B cell (primary cell): Measurements from ENCODE around the gene RGS7. TPM values are rescaled to one million over a fixed set of nuclear protein-coding genes. Genes with fewer than 3 reads are reported as not detected.

ENCODE experiments used
- ATAC-seq: fragments of 200-7000 bp; cut with Tn5 transposase; one replicate; pipeline ENCODE4 v1.10.0; 2021; ENCODE audit warnings: low read depth, mild to moderate bottlenecking, moderate number of reproducible peaks, moderate library complexity
- CTCF ChIA-PET: fragments of 350-600 bp; sonication (Branson Sonifier 250); formaldehyde crosslinking; loops from one replicate; lab custom pipeline; 2021; ENCODE audit warnings: antibody characterized with exemption, inconsistent platforms; lab: Charles Lee
- POLR2A ChIA-PET: fragments of 350-600 bp; sonication (Branson Sonifier 250); formaldehyde crosslinking; loops from one replicate; lab custom pipeline; 2021; ENCODE audit warnings: antibody characterized with exemption; lab: Charles Lee
- DNase-seq: peaks from one replicate; pipeline ENCODE4 v3.0.0; 2013
- H2AFZ ChIP-seq: 2 replicates; pipeline ENCODE4 v1.6.1; 2012; ENCODE audit warnings: mild to moderate bottlenecking, low read depth, low read length; ENCODE audit not compliant: insufficient read depth, poor library complexity, severe bottlenecking
- H3K27ac ChIP-seq, 2 donors: 1 replicate in 1 of 2; 2 replicates in 1 of 2; pipeline ENCODE4 v1.5.1; 2012 to 2013; ENCODE audit warnings: low read length in 2 of 2, mild to moderate bottlenecking in 2 of 2, moderate library complexity in 1 of 2
- H3K27me3 ChIP-seq, 4 experiments: fragments of 200-600 bp in 1 of 4; sonication (generic) in 1 of 4; replicated peaks in 1 of 4; 1 replicate in 2 of 4; 2 replicates in 2 of 4; pipeline versions ENCODE4 v1.6.1 to v1.7.0; 2013 to 2016; ENCODE audit warnings: low read length in 3 of 4, mild to moderate bottlenecking in 2 of 4, mixed read lengths in 1 of 4, moderate library complexity in 1 of 4; ENCODE audit not compliant: insufficient read depth in 4 of 4, control insufficient read depth in 3 of 4; ENCODE audit errors: control extremely low read depth in 1 of 4
- H3K36me3 ChIP-seq, 2 experiments: replicated peaks in 1 of 2; 1 replicate in 1 of 2; 2 replicates in 1 of 2; pipeline versions ENCODE4 v1.6.1 to v1.7.1; 2013; ENCODE audit warnings: low read length in 1 of 2; ENCODE audit not compliant: insufficient read depth in 2 of 2, control insufficient read depth in 1 of 2; ENCODE audit errors: control extremely low read depth in 1 of 2, extremely low read depth in 1 of 2
- H3K4me1 ChIP-seq, 2 donors: fragments of 200-600 bp in 1 of 2; sonication (generic) in 1 of 2; 1 replicate in 1 of 2; 2 replicates in 1 of 2; pipeline versions ENCODE4 v1.5.1 to v1.6.1; 2013 to 2017; ENCODE audit warnings: low read length in 2 of 2; ENCODE audit not compliant: control insufficient read depth in 2 of 2, insufficient read depth in 2 of 2
- H3K4me2 ChIP-seq: replicated peaks from 2 replicates; pipeline ENCODE3; 2012; ENCODE audit warnings: mild to moderate bottlenecking, low read depth, low read length; ENCODE audit not compliant: poor library complexity, severe bottlenecking
- H3K4me3 ChIP-seq, 5 experiments: fragments of 200-600 bp in 1 of 5; sonication (generic) in 1 of 5; 1 replicate in 3 of 5; 2 replicates in 2 of 5; pipeline versions ENCODE4 v1.5.1 to v1.7.0; 2011 to 2016; ENCODE audit warnings: low read length in 4 of 5, mild to moderate bottlenecking in 4 of 5, low read depth in 2 of 5, control low read depth in 1 of 5, moderate library complexity in 1 of 5; ENCODE audit not compliant: insufficient read depth in 1 of 5; ENCODE audit errors: control extremely low read depth in 1 of 5, extremely low read depth in 1 of 5
- H3K79me2 ChIP-seq: fragments of 200-600 bp; sonication (generic); one replicate; pipeline ENCODE4 v1.6.0; 2016; ENCODE audit warnings: low read length; ENCODE audit not compliant: control insufficient read depth, insufficient read depth
- H3K9ac ChIP-seq: fragments of 200-600 bp; sonication (generic); 2 replicates; pipeline ENCODE4 v1.6.1; 2017; ENCODE audit warnings: mild to moderate bottlenecking, low read length, moderate library complexity
- H3K9me3 ChIP-seq, 3 donors: one replicate each; pipeline versions ENCODE4 v1.6.1 to v1.7.1; 2013; ENCODE audit warnings: low read length in 2 of 3; ENCODE audit not compliant: control insufficient read depth in 2 of 3, insufficient read depth in 1 of 3; ENCODE audit errors: control extremely low read depth in 1 of 3
- H4K20me1 ChIP-seq: 2 replicates; pipeline ENCODE4 v1.6.0; 2012; ENCODE audit warnings: mild to moderate bottlenecking, low read length; ENCODE audit not compliant: insufficient read depth, control insufficient read depth, poor library complexity, severe bottlenecking
- H3K27ac Mint-ChIP-seq: one replicate; pipeline ENCODE4 v1.8.0; 2021; ENCODE audit warnings: mixed read lengths
- H3K27me3 Mint-ChIP-seq: one replicate; pipeline ENCODE4 v1.8.0; 2021; ENCODE audit warnings: mixed read lengths
- H3K4me1 Mint-ChIP-seq: one replicate; pipeline ENCODE4 v1.8.0; 2021; ENCODE audit warnings: mixed read lengths
- H3K4me3 Mint-ChIP-seq: one replicate; pipeline ENCODE4 v1.8.0; 2021; ENCODE audit warnings: mixed read lengths
- H3K9me3 Mint-ChIP-seq: one replicate; pipeline ENCODE4 v1.8.0; 2022; ENCODE audit warnings: mixed read lengths; ENCODE audit not compliant: insufficient read depth
- EZH2 ChIP-seq: IDR thresholded peaks from 2 replicates; pipeline ENCODE4 v1.6.1; 2012; ENCODE audit warnings: borderline replicate concordance, low read depth, mild to moderate bottlenecking, moderate library complexity, low read length; ENCODE audit not compliant: insufficient read depth, poor library complexity, severe bottlenecking
- WGBS: methylation state at CpG from one replicate; pipeline ENCODE4 v1.1.5; 2013; ENCODE audit warnings: missing lambda C conversion rate; ENCODE audit not compliant: insufficient coverage; 5-methylcytosine and 5-hydroxymethylcytosine counted together
- intact Hi-C: fragments of 100-400 bp; cut with micrococcal nuclease; formaldehyde crosslinking; loops from one replicate; pipeline ENCODE4 v1.10.0; 2022
- polyA plus RNA-seq: library from polyadenylated mRNA; depleted of rRNA; stranded (reverse); fragments of >200 nt; gene quantifications from 2 replicates; pipeline ENCODE4 v1.2.3, GENCODE V29; 2012
- total RNA-seq, 2 donors: library from RNA; stranded (reverse); fragments of 120-200 nt in 1 of 2; gene quantifications; 1 replicate in 1 of 2; 2 replicates in 1 of 2; pipeline versions ENCODE4 v1.2.3 to v1.2.4, GENCODE V29; 2013 to 2022
- TF ChIP-seq, protein P1 (sequence below): fragments of 200-600 bp; IDR thresholded peaks from one replicate; pipeline ENCODE4 v1.8.0; 2022; ENCODE audit warnings: antibody characterized with exemption, mild to moderate bottlenecking

Gene RGS7
- total and polyA plus RNA-seq, 2 donors (not counting 1 experiment from before 2014, with no cell fraction given) = 0.15 to 1.8 TPM

DNA sequence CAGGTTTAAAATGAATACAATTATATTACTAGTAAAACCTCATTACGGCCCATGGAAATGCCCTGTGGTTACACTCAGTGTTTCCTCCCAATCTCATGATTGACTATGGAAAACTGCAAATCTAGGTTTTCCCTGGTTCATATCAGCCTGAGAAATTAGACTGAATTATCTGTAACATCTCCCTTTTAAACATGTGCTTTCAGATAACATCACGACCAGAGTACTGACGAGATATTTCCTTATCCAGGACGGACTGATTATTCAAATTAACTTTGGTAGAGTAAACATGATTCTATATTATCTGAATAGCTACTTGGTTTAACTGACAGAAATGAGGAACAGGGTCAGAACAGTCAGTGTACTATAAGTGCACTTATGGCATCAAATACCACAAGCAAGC is 82.3 kb downstream of the RGS7 start:
- Histone ChIP-seq H2AFZ (no peak overlapping the region), H3K4me3 (no peak overlapping the region), H3K4me2 (no peak overlapping the region), H3K36me3 (no peaks in the 10 kb centered on the region), H3K9ac (no peak overlapping the region), H4K20me1 (no peaks in the 10 kb centered on the region), H3K27me3 (no peaks in the 10 kb centered on the region), H3K27ac (no peak overlapping the region), H3K4me1 (no peaks in the 10 kb centered on the region), H3K79me2 (no peaks in the 10 kb centered on the region), H3K9me3 (peaks cover 0 to 6% (median 0%) of the 10 kb centered on the region in 3 donors)
- Mint-ChIP-seq H3K4me3 (no peak overlapping the region), H3K4me1 (no peaks in the 10 kb centered on the region), H3K27ac (no peak overlapping the region), H3K27me3 (no peaks in the 10 kb centered on the region), H3K9me3 (peaks cover 12% of the 10 kb centered on the region)
- CTCF ChIA-PET = no interaction called here
- intact Hi-C loops = no loop called here
- WGBS = no CpG with 5 or more reads among the region's 4 CpGs
- POLR2A ChIA-PET = no interaction called here
- TF ChIP-seq EZH2 = no peak
- TF ChIP-seq, protein P1, sequence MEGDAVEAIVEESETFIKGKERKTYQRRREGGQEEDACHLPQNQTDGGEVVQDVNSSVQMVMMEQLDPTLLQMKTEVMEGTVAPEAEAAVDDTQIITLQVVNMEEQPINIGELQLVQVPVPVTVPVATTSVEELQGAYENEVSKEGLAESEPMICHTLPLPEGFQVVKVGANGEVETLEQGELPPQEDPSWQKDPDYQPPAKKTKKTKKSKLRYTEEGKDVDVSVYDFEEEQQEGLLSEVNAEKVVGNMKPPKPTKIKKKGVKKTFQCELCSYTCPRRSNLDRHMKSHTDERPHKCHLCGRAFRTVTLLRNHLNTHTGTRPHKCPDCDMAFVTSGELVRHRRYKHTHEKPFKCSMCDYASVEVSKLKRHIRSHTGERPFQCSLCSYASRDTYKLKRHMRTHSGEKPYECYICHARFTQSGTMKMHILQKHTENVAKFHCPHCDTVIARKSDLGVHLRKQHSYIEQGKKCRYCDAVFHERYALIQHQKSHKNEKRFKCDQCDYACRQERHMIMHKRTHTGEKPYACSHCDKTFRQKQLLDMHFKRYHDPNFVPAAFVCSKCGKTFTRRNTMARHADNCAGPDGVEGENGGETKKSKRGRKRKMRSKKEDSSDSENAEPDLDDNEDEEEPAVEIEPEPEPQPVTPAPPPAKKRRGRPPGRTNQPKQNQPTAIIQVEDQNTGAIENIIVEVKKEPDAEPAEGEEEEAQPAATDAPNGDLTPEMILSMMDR = no peak
- DNase-seq (no peak), ATAC-seq (no peak)

DNA sequence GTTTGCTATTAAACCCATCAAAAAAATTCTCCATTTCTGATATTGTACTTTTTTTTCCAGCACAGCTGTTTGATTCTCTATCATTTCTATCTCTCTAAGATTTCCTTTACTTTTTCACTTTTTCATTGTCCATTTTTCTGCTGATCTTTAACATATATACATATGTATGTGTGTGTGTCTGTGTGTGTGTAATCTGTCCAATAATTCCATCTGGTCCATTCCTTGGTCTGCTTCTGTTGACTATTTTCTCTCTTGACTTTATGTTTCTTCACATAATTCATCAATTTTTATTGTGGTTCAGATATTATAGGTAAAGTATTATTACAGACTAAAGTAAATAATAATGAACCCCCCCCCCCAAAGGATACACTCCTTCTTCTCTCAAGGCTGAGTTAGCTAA is 84.2 kb downstream of the RGS7 start:
- ChIA-PET POLR2A (no interaction called here), CTCF (interaction anchor here (1.0 kb wide), 1 partner anchor 10 kb away, joined by 3 read pairs; no protein-coding TSS in a partner anchor)
- DNase-seq = no peak
- Histone ChIP-seq H3K4me2 (no peak overlapping the region), H3K4me3 (no peak overlapping the region), H3K27ac (no peak overlapping the region), H3K9me3 (peaks cover 0 to 6% (median 3%) of the 10 kb centered on the region in 3 donors), H3K4me1 (no peaks in the 10 kb centered on the region), H4K20me1 (no peaks in the 10 kb centered on the region), H2AFZ (no peak overlapping the region), H3K79me2 (no peaks in the 10 kb centered on the region), H3K36me3 (no peaks in the 10 kb centered on the region), H3K27me3 (no peaks in the 10 kb centered on the region), H3K9ac (no peak overlapping the region)
- no peak for ATAC-seq
- H3K4me1 Mint-ChIP-seq = no peaks in the 10 kb centered on the region
- intact Hi-C loops = no loop called here
- H3K27me3 Mint-ChIP-seq = no peaks in the 10 kb centered on the region
- no peak overlapping the region for H3K4me3 Mint-ChIP-seq
- H3K27ac Mint-ChIP-seq = no peak overlapping the region
- H3K9me3 Mint-ChIP-seq = peaks cover 11% of the 10 kb centered on the region
- no peak for TF ChIP-seq EZH2
- TF ChIP-seq, protein P1 = no peak
